GM18858 (cell line): ENCODE measurements around the gene DIAPH3.

Experiments used
- ATAC-seq: cut with Tn5 transposase; IDR thresholded peaks from one replicate; pipeline ENCODE4 v1.9.1; 2021; ENCODE audit not compliant: unreplicated experiment

The DIAPH3 gene

GRCh38 chr13:59879281-59879680 lies 284.4 kb downstream of the DIAPH3 start:
- no peak for ATAC-seq

GRCh38 chr13:59877933-59878332 lies 285.8 kb downstream of the DIAPH3 start:
- no peak for ATAC-seq

GRCh38 chr13:59874973-59875372 lies 288.8 kb downstream of the DIAPH3 start:
- ATAC-seq, result no peak

- ATAC-seq, result no peak
Observed at GRCh38 chr13:59873856-59874255, 289.9 kb downstream of the DIAPH3 start.

GRCh38 chr13:59873309-59873708 lies 290.4 kb downstream of the DIAPH3 start:
- no peak for ATAC-seq

GRCh38 chr13:59867867-59868266 lies 295.9 kb downstream of the DIAPH3 start:
- no peak for ATAC-seq

- ATAC-seq, result no peak
Observed at GRCh38 chr13:59865398-59865797, 298.3 kb downstream of the DIAPH3 start.

GRCh38 chr13:59863621-59864020 lies 300.1 kb downstream of the DIAPH3 start:
- ATAC-seq, result no peak

GRCh38 chr13:59861676-59862075 lies 302.1 kb downstream of the DIAPH3 start:
- ATAC-seq, result no peak

GRCh38 chr13:59856281-59856810 lies 307.4 kb downstream of the DIAPH3 start:
- no peak for ATAC-seq

GRCh38 chr13:59846845-59847620 lies 316.7 kb downstream of the DIAPH3 start:
- no peak for ATAC-seq

- ATAC-seq, result no peak
Observed at GRCh38 chr13:59843040-59843439, 320.7 kb downstream of the DIAPH3 start.

GRCh38 chr13:59842507-59842906 lies 321.2 kb downstream of the DIAPH3 start:
- no peak for ATAC-seq

- no peak for ATAC-seq
Observed at GRCh38 chr13:59839186-59839585, 324.5 kb downstream of the DIAPH3 start.

GRCh38 chr13:59837101-59837500 lies 326.6 kb downstream of the DIAPH3 start:
- ATAC-seq, result no peak

GRCh38 chr13:59835569-59835968 lies 328.2 kb downstream of the DIAPH3 start:
- no peak for ATAC-seq

GRCh38 chr13:59834801-59835200 lies 328.9 kb downstream of the DIAPH3 start:
- ATAC-seq, result no peak

GRCh38 chr13:59829690-59830089 lies 334.0 kb downstream of the DIAPH3 start:
- ATAC-seq, result no peak

- ATAC-seq, result no peak
Observed at GRCh38 chr13:59823486-59823885, 340.2 kb downstream of the DIAPH3 start.

GRCh38 chr13:59809564-59809963 lies 354.2 kb downstream of the DIAPH3 start:
- no peak for ATAC-seq

- ATAC-seq, result no peak
Observed at GRCh38 chr13:59806801-59807200, 356.9 kb downstream of the DIAPH3 start.

- ATAC-seq, result no peak
Observed at GRCh38 chr13:59801107-59801880, 362.4 kb downstream of the DIAPH3 start.
